GM12878 (cell line): ENCODE results near the gene DFFB. TPM values are rescaled to one million over a fixed set of nuclear protein-coding genes. Genes with fewer than 3 reads are reported as not detected.

Experiments
- ATAC-seq: fragments of 200-7000 bp; cut with Tn5 transposase; 3 replicates; pipeline ENCODE4 v1.9.1; 2020; ENCODE audit warnings: mild to moderate bottlenecking, moderate library complexity
- BruUV-seq: library from RNA; stranded (reverse); fragments of 400-500 nt; replicated peaks from 2 replicates; lab custom pipeline; 2021; lab: Mats Ljungman, UMichigan
- CTCF ChIA-PET: fragments of 300-600 bp; sonication (Branson Sonifier 250); formaldehyde crosslinking; extraction: SDS; loops from one replicate; lab custom pipeline; 2021; ENCODE audit warnings: inconsistent platforms; lab: Yijun Ruan, JAX
- POLR2A ChIA-PET: fragments of 350-600 bp; formaldehyde crosslinking; extraction: SDS; loops from one replicate; lab custom pipeline; 2021; ENCODE audit warnings: inconsistent platforms; lab: Charles Lee
- RAD21 ChIA-PET: fragments of 300-600 bp; sonication (Branson Sonifier 250); formaldehyde crosslinking; loops from one replicate; lab custom pipeline; 2023; ENCODE audit warnings: antibody characterized with exemption; ENCODE audit not compliant: unreplicated experiment; lab: Charles Lee
- SMC1A ChIA-PET: fragments of 300-600 bp; sonication (Branson Sonifier 250); formaldehyde crosslinking; loops from one replicate; lab custom pipeline; 2023; ENCODE audit not compliant: unreplicated experiment, uncharacterized antibody; lab: Charles Lee
- DNase-seq: peaks from one replicate; pipeline ENCODE4 v3.0.0-alpha.2; 2011; ENCODE audit warnings: low read depth, low spot score
- FAIRE-seq: peaks from 3 replicates; lab custom pipeline; 2011; peaks lifted over from hg19 to GRCh38; lab: Jason Lieb, UNC
- H2AFZ ChIP-seq: 2 replicates; pipeline ENCODE4 v1.6.0; 2011; ENCODE audit warnings: low read depth, low read length, control low read depth; ENCODE audit not compliant: control insufficient read depth
- H3K27ac ChIP-seq: 2 replicates; pipeline ENCODE4 v1.5.1; 2011; ENCODE audit warnings: control low read depth; ENCODE audit not compliant: control insufficient read depth, insufficient read depth
- H3K27me3 ChIP-seq, 2 experiments: replicated peaks in 1 of 2; 2 replicates each; pipeline versions ENCODE4 v1.6.0 to v1.6.1; 2011; ENCODE audit warnings: low read length in 1 of 2; ENCODE audit not compliant: control insufficient read depth in 2 of 2, insufficient read depth in 2 of 2
- H3K36me3 ChIP-seq, 2 experiments: 2 replicates each; pipeline ENCODE4 v1.5.1; 2011; ENCODE audit warnings: low read length in 1 of 2; ENCODE audit not compliant: control insufficient read depth in 2 of 2, insufficient read depth in 2 of 2
- H3K4me1 ChIP-seq: 2 replicates; pipeline ENCODE4 v1.6.1; 2011; ENCODE audit warnings: mild to moderate bottlenecking, low read length, moderate library complexity, mixed read lengths; ENCODE audit not compliant: control insufficient read depth, insufficient read depth
- H3K4me2 ChIP-seq: 2 replicates; pipeline ENCODE4 v1.6.0; 2011; ENCODE audit warnings: control low read depth; ENCODE audit not compliant: control insufficient read depth, insufficient read depth
- H3K4me3 ChIP-seq: fragments of 200-600 bp; sonication (generic); 2 replicates; pipeline ENCODE4 v1.5.1; 2016
- H3K79me2 ChIP-seq: 2 replicates; pipeline ENCODE4 v1.6.0; 2011; ENCODE audit warnings: low read length; ENCODE audit not compliant: control insufficient read depth, insufficient read depth
- H3K9ac ChIP-seq: 2 replicates; pipeline ENCODE4 v1.8.0; 2011; ENCODE audit warnings: low read length, control low read depth, mixed read lengths; ENCODE audit not compliant: control insufficient read depth, insufficient read depth
- H3K9me3 ChIP-seq: replicated peaks from 3 replicates; pipeline ENCODE4 v1.5.1; 2011; ENCODE audit warnings: mild to moderate bottlenecking, low read length; ENCODE audit not compliant: control insufficient read depth, insufficient read depth
- H4K20me1 ChIP-seq: 2 replicates; pipeline ENCODE4 v1.6.0; 2011; ENCODE audit not compliant: control insufficient read depth, insufficient read depth
- CBX3 ChIP-seq: fragments of 200-600 bp; sonication (generic); IDR thresholded peaks from 2 replicates; pipeline ENCODE4 v1.6.1; 2016; ENCODE audit warnings: low read depth, borderline replicate concordance
- DPF2 ChIP-seq: fragments of 450-650 bp; IDR thresholded peaks from 2 replicates; pipeline ENCODE4 v1.6.1; 2017; ENCODE audit warnings: mild to moderate bottlenecking
- FOXM1 ChIP-seq: IDR thresholded peaks from 2 replicates; pipeline ENCODE4 v1.6.1; 2012; ENCODE audit warnings: low read depth, mild to moderate bottlenecking, inconsistent platforms, low read length, moderate library complexity
- IRF5 ChIP-seq: fragments of 450-650 bp; IDR thresholded peaks from 2 replicates; pipeline ENCODE4 v1.6.1; 2017; ENCODE audit warnings: borderline replicate concordance
- NFXL1 ChIP-seq: fragments of 450-650 bp; IDR thresholded peaks from 2 replicates; pipeline ENCODE4 v1.6.1; 2017; ENCODE audit warnings: antibody characterized with exemption, mild to moderate bottlenecking, borderline replicate concordance
- POLR2AphosphoS2 ChIP-seq: IDR thresholded peaks from 2 replicates; pipeline ENCODE4 v1.6.1; 2011; ENCODE audit warnings: low read depth, mild to moderate bottlenecking, low read length, improper control_type of control experiment, moderate library complexity
- RCOR1 ChIP-seq: conservative IDR thresholded peaks from 2 replicates; pipeline ENCODE4 v1.6.1; 2012; ENCODE audit warnings: low read depth, low read length, improper control_type of control experiment
- SIN3A ChIP-seq: IDR thresholded peaks from 2 replicates; pipeline ENCODE4 v1.6.1; 2012; ENCODE audit warnings: low read depth, low read length, improper control_type of control experiment
- TAF1 ChIP-seq: IDR thresholded peaks from 2 replicates; pipeline ENCODE4 v1.6.1; 2011; ENCODE audit warnings: mild to moderate bottlenecking, low read depth, low read length, borderline replicate concordance
- TCF3 ChIP-seq: IDR thresholded peaks from 2 replicates; pipeline ENCODE4 v1.6.1; 2012; ENCODE audit warnings: low read depth, mild to moderate bottlenecking, low read length, borderline replicate concordance; ENCODE audit not compliant: insufficient read depth
- TCF7 ChIP-seq: IDR thresholded peaks from 2 replicates; pipeline ENCODE4 v1.6.1; 2014; ENCODE audit warnings: antibody characterized with exemption, borderline replicate concordance
- WGBS: methylation state at CpG from one replicate; pipeline ENCODE4 v1.1.6; 2016; ENCODE audit warnings: low lambda C conversion rate; ENCODE audit not compliant: insufficient replicate concordance, insufficient coverage; ENCODE audit errors: missing lambda C conversion rate; 5-methylcytosine and 5-hydroxymethylcytosine counted together
- in situ Hi-C: fragments of 300-500 bp; cut with MboI; formaldehyde crosslinking; loops from 9 replicates; pipeline ENCODE4 v1.14.3; 2018; ENCODE audit warnings: mixed read lengths
- intact Hi-C: fragments of 100-400 bp; cut with micrococcal nuclease; formaldehyde crosslinking; loops from one replicate; pipeline ENCODE4 v1.14.2; 2022; ENCODE audit not compliant: unreplicated experiment
- polyA plus RNA-seq, 11 experiments: library from polyadenylated mRNA; depleted of rRNA in 4 of 11; unstranded in 6 of 11; stranded (reverse) in 5 of 11; fragments of >200 nt; fragmentation: Nextera tagmentation in 4 of 11; fragmentation: Illumina TruSeq in 1 of 11; extraction: Ambion mirVana in 4 of 11; extraction: Trizol in 1 of 11; gene quantifications; 1 replicate in 1 of 11; 2 replicates in 10 of 11; pipeline versions ENCODE4 v1.2.1 to v1.2.3, GENCODE V29; 2011 to 2016; ENCODE audit warnings: inconsistent platforms in 2 of 11, missing spikeins in 2 of 11, low read depth in 1 of 11
- total RNA-seq, 4 experiments: library from RNA; depleted of rRNA in 3 of 4; stranded (reverse); fragments of >200 nt in 3 of 4; fragmentation: Illumina TruSeq in 1 of 4; extraction: Trizol in 1 of 4; gene quantifications; 2 replicates each; pipeline versions ENCODE4 v1.2.1 to v1.2.3, GENCODE V29; 2013 to 2021
- TF ChIP-seq, protein P1 (sequence below): fragments of 450-650 bp; IDR thresholded peaks from 2 replicates; pipeline ENCODE4 v1.6.1; 2017; ENCODE audit warnings: mild to moderate bottlenecking

DFFB gene
- total and polyA plus RNA-seq, 10 of the 15 experiments (the other 5 are each of a cell fraction or from before 2014, with no cell fraction given) = 2.7 to 10.7 (median 6.5) TPM

GRCh38 chr1:3914911-3915310 lies 57.6 kb downstream of the DFFB start:
- H4K20me1 ChIP-seq = no peaks in the 10 kb centered on the region
- CTCF ChIA-PET = interaction anchor here (0.7 kb wide), 1 partner anchor 1596 kb away, joined by 3 read pairs; no protein-coding TSS in a partner anchor
- peaks cover 3 to 4% of the 10 kb centered on the region in 2 experiments; a peak in 3 of 4 replicates for H3K27me3 ChIP-seq
- H3K4me1 ChIP-seq = no peaks in the 10 kb centered on the region
- no peaks in the 10 kb centered on the region for H3K9me3 ChIP-seq
- in situ Hi-C loops = loop anchor here (5.0 to 10.0 kb wide), 2 partner anchors 907 to 1830 kb away; no protein-coding TSS in a partner anchor
- FAIRE-seq (no peak), DNase-seq (no peak), ATAC-seq (no peak)
- 50% methylated on average over 14 of the region's 14 CpGs for WGBS
- RAD21 ChIA-PET = no interaction called here
- no peak overlapping the region for H2AFZ ChIP-seq
- POLR2A ChIA-PET = no interaction called here
- H3K4me2 ChIP-seq = no peak overlapping the region
- TF ChIP-seq POLR2AphosphoS2 = no peak
- no peak for TF ChIP-seq CBX3
- TF ChIP-seq DPF2 = no peak
- TF ChIP-seq TAF1 = no peak
- TF ChIP-seq, protein P1, sequence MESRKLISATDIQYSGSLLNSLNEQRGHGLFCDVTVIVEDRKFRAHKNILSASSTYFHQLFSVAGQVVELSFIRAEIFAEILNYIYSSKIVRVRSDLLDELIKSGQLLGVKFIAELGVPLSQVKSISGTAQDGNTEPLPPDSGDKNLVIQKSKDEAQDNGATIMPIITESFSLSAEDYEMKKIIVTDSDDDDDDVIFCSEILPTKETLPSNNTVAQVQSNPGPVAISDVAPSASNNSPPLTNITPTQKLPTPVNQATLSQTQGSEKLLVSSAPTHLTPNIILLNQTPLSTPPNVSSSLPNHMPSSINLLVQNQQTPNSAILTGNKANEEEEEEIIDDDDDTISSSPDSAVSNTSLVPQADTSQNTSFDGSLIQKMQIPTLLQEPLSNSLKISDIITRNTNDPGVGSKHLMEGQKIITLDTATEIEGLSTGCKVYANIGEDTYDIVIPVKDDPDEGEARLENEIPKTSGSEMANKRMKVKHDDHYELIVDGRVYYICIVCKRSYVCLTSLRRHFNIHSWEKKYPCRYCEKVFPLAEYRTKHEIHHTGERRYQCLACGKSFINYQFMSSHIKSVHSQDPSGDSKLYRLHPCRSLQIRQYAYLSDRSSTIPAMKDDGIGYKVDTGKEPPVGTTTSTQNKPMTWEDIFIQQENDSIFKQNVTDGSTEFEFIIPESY = no peak
- TF ChIP-seq TCF3 = no peak
- TF ChIP-seq NFXL1 = no peak
- TF ChIP-seq IRF5 = no peak
- no peak for TF ChIP-seq FOXM1
- no peak for TF ChIP-seq RCOR1
- TF ChIP-seq SIN3A = no peak
- TF ChIP-seq TCF7 = no peak
- TF ChIP-seq, all 136 proteins: peak for 0
- no peak overlapping the region for H3K9ac ChIP-seq
- SMC1A ChIA-PET = no interaction called here
- no peak overlapping the region for H3K27ac ChIP-seq
- no TSS peak for BruUV-seq
- no peak overlapping the region for H3K4me3 ChIP-seq
- intact Hi-C loops = loop anchor here (5.0 kb wide), 2 partner anchors 912 to 1832 kb away; no protein-coding TSS in a partner anchor
- no peaks in the 10 kb centered on the region for H3K36me3 ChIP-seq
- no peaks in the 10 kb centered on the region for H3K79me2 ChIP-seq
